ENCODE measurements around the gene TPM2.

DNA sequence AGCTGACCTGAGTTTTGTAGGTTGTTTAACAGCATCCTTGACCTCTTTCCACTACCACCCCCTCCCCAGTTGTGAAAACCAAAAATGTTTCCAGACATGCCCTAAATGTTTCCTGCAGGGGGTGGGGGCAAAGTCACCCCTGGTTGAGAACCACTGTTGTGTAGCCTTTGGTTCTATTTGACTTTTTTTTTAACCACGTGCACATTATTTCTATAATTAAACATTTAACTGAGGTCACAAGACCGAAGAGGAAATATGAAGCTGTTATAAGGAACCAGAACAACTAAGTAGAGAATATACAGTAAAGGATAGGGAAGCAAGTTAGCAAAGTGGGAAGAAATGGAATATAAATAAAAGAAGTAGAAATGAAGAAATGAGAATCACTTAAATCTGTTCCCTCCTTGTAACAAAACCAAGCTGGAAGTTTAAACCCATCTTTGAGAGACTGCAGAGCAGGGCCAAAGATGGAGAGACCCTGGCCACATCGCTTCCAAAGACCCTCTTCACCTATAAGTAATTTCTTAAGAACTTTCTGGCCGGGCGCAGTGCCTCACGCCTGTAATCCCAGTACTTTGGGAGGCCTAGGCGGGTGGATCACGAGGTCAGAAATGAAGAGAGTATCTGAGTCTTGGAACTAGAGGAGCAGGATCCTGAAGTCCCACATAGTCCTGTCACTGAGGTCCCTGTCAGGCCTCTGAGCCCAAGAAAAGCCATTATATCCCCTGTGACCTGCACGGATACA lies 53.4 kb downstream of the TPM2 start:
- TF ChIP-seq RARB (CRISPR knock-in tag; IDR thresholded peaks at IDR 0.05) (no peak), ESRRG (CRISPR knock-in tag; IDR thresholded peaks at IDR 0.05) (no peak)
